GM12872 (cell line): Measurements from ENCODE around the gene PACRG.

Experiments
- TF ChIP-seq, protein P1 (sequence below): IDR thresholded peaks from 3 replicates; pipeline ENCODE4 v1.5.1; 2011; ENCODE audit warnings: low read depth, mild to moderate bottlenecking, low read length, moderate library complexity; ENCODE audit not compliant: insufficient read depth

The PACRG gene

DNA sequence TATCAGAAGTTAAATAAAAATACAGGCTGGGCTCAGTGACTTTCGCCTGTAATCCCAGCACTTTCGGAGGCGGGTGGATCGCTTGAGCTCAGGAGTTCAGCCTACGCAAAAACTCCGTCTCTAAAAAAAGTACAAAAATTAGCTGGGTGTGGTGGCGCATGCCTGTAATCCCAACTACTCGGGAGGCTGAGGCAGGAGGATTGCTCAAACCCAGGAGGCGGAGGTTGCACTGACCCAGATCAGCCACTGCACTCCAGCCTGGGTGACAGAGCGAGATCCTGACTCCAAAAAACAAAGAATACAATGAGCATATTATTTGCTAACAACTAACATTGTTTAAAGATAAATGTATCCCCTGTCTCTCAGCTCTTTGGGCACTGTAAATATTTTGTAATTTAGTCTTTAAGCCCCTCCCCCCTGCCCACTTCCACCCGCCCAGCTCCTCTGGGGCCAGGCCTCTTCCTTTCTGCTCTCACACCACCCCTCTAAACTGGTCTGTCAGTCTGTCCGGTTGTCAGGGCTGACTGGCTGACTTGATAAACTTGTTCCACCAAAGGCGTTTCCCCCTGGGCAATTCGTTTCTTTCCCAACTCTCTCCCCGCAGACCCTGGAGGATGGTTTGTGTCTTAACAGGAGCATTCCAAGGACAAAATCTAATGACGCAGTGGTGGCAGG lies 624.4 kb downstream of the PACRG start:
- TF ChIP-seq, protein P1, sequence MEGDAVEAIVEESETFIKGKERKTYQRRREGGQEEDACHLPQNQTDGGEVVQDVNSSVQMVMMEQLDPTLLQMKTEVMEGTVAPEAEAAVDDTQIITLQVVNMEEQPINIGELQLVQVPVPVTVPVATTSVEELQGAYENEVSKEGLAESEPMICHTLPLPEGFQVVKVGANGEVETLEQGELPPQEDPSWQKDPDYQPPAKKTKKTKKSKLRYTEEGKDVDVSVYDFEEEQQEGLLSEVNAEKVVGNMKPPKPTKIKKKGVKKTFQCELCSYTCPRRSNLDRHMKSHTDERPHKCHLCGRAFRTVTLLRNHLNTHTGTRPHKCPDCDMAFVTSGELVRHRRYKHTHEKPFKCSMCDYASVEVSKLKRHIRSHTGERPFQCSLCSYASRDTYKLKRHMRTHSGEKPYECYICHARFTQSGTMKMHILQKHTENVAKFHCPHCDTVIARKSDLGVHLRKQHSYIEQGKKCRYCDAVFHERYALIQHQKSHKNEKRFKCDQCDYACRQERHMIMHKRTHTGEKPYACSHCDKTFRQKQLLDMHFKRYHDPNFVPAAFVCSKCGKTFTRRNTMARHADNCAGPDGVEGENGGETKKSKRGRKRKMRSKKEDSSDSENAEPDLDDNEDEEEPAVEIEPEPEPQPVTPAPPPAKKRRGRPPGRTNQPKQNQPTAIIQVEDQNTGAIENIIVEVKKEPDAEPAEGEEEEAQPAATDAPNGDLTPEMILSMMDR = no peak

DNA sequence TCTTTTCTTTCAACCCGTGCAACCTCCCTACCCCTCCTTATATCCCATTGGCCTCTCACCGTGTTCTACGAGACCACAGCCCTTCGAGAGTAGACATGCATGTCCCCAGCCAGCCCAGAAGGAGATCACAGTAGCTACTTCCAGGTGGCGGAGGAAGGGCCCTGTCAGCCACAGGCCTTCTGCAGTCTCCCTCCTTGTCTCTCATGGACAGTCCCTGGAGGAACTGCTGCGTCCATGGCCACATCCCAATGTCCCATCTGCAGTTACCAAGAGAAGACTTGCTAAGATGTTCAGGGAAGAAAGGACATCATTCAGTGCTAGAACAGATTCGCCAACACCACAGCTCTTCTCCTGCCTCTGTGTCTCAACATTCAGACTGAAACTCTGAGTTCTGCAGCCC lies 625.2 kb downstream of the PACRG start:
- TF ChIP-seq, protein P1 = no peak

DNA sequence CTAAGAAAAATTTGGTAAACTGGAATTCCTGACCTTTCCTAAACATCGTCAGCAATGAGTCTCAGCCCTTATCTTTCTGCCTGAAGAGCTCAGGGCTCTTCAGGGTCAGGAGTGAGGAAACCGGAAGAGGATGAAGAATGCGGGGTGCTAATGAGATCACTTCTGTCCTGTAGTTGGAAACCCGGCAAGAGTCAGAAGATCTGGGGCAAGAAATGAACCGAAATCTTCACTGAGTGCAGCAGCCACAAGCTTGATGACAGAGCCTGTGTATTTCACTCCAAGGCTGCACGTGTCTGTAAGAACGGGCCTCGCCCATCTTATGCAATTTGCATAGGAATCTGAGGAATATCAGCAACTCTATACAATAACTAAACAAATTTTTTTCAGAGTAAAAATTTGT lies 626.3 kb downstream of the PACRG start:
- TF ChIP-seq, protein P1 = no peak

DNA sequence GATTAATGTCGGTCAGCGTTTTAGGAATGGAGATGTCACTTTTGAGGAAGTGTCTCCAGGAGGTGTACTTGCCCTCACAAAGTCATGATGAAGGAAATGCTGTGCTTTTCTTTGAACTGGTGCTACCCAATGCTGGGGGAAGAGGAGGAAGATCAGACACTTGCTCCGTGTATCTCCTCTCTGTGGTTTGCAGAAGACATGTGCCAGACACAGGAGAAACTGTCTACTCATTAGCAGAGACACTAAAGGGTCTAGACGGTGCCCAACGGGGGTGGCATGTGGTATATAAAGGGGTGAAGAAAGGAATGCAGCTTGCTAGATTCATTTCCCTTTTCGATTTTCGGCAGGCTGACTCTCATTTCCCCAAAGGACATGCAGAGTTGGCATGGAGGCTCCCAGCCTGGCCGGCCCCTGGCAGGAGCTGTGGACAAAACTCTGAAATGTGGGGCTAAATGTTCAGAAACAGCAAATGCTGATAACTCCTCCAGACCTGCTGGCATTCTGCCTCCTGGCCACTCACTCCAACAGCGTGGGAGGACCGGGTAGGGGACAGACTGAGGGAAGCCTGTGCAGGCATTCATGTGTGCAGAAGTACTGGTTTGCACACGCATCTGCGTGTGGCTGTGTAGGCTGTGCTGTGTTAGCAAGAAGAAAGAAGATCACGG lies 627.1 kb downstream of the PACRG start:
- TF ChIP-seq, protein P1 = no peak

DNA sequence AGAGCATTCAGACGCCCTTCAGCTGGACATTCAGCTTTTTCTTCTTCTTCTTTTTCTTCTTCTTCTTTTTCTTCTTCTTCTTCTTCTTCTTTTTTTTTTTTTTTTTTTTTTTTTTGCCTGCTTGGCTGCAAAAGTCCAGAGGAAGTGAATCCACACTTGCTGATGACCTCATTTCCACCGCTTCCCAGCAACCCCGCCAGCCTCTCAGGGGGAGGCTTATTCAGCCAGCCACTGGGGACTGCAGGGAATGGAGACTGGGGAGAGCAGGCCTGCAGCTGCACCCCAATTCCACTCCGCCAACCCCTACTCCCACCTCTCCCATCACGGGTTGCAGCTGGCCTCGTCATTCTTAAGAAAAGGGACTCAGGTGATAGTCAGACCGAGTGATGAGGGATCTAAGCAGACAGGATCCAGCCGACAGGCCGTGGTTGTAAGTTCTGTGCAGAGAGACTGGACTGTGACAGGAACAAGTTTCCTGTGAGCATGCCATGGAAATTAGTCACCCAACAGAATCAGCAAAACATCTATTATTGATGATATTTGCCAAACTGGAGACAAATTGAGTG lies 627.7 kb downstream of the PACRG start:
- TF ChIP-seq, protein P1 = no peak

DNA sequence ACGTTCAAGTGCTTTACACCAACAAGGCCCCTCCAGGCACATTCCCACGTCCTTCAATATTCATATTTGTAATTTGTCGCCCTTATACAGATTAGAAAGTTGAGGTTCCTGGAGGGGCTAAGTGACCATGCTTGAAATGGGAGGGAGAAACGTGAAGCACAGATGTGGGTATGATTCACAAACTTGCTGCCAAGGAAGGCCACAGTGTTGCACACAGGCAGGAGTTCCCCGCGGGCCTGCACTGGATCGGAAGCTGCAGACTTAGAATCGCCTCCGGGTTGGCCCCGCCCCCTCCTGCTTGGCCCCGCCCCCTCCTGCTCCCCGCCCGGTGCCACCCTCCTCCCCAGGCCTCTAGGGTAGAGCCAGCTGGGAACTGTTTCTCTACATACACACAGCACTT lies 628.5 kb downstream of the PACRG start:
- TF ChIP-seq, protein P1 = no peak

DNA sequence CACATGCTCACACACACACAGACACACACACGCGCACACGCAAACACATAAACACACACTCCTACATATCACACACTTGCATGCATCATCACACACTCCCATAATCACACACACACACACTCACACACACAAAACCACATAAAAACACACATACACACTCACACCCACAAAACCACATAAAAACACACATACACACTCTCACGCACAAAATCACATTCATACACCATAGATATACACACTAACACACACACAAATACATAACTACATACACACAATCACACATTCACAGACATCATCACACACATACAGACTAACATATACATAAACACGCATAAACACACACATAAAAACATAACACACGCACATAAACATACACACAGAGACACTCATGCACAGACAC lies 629.0 kb downstream of the PACRG start:
- TF ChIP-seq, protein P1 = no peak
